NT2/D1 (cell line): Measurements from ENCODE around the gene RASA4B.
"Not testable (repeated sequence)": the region's sequence is repeated elsewhere in the genome, so short reads cannot be mapped to it uniquely, and the experiment has no call there.

ENCODE experiments used
- SUZ12 ChIP-seq: IDR thresholded peaks from 2 replicates; pipeline ENCODE4 v1.6.1; 2011; ENCODE audit not compliant: insufficient read length, insufficient read depth; ENCODE audit errors: extremely low read depth
- YY1 ChIP-seq: IDR thresholded peaks from 2 replicates; pipeline ENCODE4 v1.6.1; 2011; ENCODE audit not compliant: insufficient read length, insufficient read depth
- ZNF274 ChIP-seq: IDR thresholded peaks from 2 replicates; pipeline ENCODE4 v1.6.1; 2011; ENCODE audit warnings: mild to moderate bottlenecking, low read depth, low read length

DNA sequence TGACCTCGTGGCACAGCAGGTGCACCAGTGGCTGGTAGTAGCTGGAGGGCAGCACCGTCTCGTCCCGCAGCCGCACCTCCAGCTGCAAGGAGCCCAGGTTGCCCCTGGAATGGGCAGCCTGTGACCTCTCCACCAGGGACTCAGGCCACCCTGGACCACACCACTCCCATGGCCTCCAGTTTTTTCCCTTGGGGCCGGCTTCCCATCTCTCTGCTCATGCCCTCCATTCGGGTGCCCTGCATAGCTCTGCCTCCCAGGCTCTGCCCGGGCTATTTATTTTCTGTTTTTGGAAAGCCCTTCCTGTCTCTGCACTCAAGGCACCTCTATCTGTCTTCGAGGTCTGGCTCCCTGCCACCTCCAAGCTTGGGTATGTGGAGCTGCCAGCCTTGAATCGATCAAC is 20.7 kb downstream of the RASA4B start:
- not testable (repeated sequence) for TF ChIP-seq YY1, ZNF274, SUZ12
